GM12801 (cell line): ENCODE data around the gene CTNND1.

ENCODE experiments used
- CTCF ChIP-seq: IDR thresholded peaks from one replicate; pipeline ENCODE4 v1.5.1; 2011; ENCODE audit warnings: control low read depth; ENCODE audit not compliant: insufficient read length; ENCODE audit errors: extremely low read depth

CTNND1 gene

GRCh38 chr11:57764972-57765371 lies 3.4 kb downstream of the CTNND1 start:
- TF ChIP-seq CTCF, result no peak

GRCh38 chr11:57770793-57771192 lies 9.2 kb downstream of the CTNND1 start:
- no peak for TF ChIP-seq CTCF

- TF ChIP-seq CTCF, result no peak
Measured at GRCh38 chr11:57771365-57771764, 9.8 kb downstream of the CTNND1 start.

- TF ChIP-seq CTCF, result no peak
Measured at GRCh38 chr11:57772562-57772961, 11.0 kb downstream of the CTNND1 start.

GRCh38 chr11:57773026-57773598 lies 11.5 kb downstream of the CTNND1 start:
- no peak for TF ChIP-seq CTCF

GRCh38 chr11:57775491-57775890 lies 13.9 kb downstream of the CTNND1 start:
- TF ChIP-seq CTCF, result no peak

GRCh38 chr11:57776031-57776521 lies 14.5 kb downstream of the CTNND1 start:
- TF ChIP-seq CTCF, result no peak
